Peyer's patch (tissue), 4 donors: Measurements from ENCODE around the gene FBXW7.

Source experiments
- CTCF ChIP-seq, 6 experiments: fragments of 450-650 bp in 4 of 6; fragments of 200-600 bp in 2 of 6; sonication (generic) in 1 of 6; IDR thresholded peaks; one replicate each; pipeline ENCODE4 v1.5.1; 2017 to 2019; ENCODE audit warnings: antibody characterized with exemption in 6 of 6, mild to moderate bottlenecking in 3 of 6, moderate library complexity in 1 of 6
- POLR2A ChIP-seq, 2 donors: fragments of 450-650 bp; IDR thresholded peaks; one replicate each; pipeline ENCODE4 v1.5.1; 2017; ENCODE audit warnings: antibody characterized with exemption in 2 of 2, mild to moderate bottlenecking in 2 of 2, moderate library complexity in 2 of 2

DNA sequence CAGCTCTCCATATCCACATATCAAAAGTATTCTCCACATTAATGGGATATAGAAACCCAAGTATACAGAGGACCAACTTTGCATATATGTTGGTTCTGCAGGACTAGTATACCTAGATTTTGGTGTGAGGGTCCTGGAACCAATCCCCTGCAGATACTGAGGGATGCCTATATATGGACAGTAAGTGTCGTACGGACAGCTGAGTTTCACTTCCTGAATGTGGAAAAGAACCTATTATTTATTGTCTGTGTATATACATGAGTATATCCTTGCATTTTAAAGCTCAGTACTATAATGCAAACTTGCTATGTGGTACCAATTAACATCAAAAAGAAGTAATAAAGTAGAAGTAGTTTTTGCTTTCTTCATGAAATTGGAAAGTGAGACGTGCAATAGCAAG lies 101.9 kb downstream of the FBXW7 start:
- TF ChIP-seq CTCF (IDR thresholded peaks at IDR 0.05), result no peak
- no peak for TF ChIP-seq POLR2A (IDR thresholded peaks at IDR 0.05)
